HG03025 (cell line): ENCODE results near the gene GRB2.
"Not testable (repeated sequence)": the region's sequence is repeated elsewhere in the genome, so short reads cannot be mapped to it uniquely, and the experiment has no call there.

ENCODE experiments used
- ATAC-seq: cut with Tn5 transposase; IDR thresholded peaks from one replicate; pipeline ENCODE4 v1.9.1; 2021; ENCODE audit warnings: mild to moderate bottlenecking, moderate library complexity; ENCODE audit not compliant: unreplicated experiment, low FRiP score

The GRB2 gene

DNA sequence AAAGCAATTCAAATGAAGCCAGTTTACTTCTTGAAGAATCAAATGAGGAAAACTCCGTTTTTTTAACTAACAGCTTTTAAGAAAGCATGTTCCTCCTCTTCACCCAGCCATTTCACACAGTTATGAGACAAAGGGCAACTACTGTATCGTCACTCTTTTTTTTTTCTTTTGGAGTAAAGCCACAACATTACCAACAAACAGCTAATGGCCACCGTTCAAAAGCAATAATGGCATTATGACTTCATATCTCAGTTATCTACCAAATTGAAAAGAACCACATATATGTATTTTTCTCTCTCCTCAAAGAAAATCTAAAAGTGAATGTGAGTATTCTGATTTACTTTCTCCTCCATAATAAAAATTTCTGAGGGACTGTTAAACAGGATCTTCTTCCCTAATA, 14.5 kb downstream of the GRB2 start:
- ATAC-seq, result no peak

DNA sequence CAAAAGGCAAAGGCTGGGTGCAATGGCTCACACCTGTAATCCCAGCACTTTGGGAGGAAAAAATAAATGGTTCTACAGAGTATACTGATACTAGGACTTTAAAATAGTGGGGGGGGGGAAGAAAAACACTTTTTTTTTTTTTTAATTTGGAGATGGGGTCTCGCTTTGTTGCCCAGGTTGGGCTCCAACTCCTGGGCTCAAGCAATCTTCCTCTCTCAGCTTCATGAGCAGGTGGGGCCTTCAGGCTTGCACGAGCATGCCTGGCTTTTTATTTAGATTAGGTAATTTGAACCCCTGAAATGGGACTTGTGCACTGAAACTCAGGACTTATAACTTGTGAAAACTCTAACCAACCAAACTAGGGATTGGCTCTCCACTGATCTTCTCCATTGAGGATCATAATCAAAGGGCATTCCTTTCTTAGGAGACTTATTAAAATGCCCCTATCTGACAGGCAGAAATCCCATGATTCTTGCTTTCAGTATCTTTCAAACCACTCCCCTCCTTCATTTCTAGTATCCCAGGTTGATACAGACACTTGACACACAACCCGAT, 16.9 kb downstream of the GRB2 start:
- no peak for ATAC-seq

DNA sequence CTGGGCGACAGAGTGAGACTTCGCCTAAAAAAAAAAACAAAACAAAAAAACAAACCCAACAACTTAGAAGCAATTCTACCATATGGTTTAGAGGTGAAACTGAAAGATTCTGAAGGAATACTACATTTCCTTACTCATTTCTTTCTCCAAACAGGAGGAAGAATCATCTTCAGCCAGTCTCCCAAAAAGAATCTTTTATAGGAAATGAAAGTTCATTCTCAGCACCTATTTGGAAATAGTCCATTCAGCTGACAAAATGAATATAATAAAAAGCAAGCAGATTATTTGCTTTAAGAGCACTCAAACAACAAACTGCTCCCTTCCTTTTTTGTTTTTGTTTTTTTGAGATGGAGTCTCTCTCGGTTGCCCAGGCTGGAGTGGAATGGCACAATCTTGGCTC, 17.7 kb downstream of the GRB2 start:
- no peak for ATAC-seq

DNA sequence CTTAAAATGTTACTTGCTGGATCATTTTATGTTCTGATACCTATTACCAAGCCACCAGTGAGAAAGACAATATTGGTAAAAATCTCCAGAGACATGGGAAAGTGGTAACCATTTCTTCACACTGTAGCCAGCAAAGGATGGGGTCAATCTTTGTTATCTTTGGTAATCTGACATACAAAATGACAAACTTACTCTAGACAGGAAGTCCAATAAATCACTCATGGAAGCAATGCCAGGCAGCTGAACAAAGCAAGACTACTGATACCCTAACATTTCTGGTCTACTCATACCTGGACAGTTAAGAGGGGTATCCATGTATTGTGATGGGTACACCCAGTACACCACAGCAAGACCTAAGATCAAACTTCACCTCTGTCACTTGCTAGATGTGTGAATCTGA, 19.0 kb downstream of the GRB2 start:
- no peak for ATAC-seq

DNA sequence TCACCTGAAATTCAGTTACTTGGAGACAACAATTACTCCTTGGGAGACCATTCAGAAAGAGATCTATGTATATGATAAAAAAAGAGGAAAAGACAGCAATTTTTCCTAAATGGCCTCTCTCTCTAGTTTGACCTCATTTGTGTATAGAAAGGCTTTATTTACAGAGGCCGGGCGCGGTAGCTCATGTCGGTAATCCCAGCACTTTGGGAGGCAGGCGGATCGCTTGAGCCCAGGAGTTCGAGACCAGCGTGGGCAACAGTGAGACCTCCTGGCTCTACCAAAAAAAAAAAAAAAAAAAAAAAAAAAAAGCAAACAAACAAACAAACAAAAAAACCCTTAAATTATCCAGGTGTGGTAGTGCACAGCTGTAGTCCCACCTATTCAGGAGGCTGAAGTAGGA, 20.7 kb downstream of the GRB2 start:
- ATAC-seq, result no peak

DNA sequence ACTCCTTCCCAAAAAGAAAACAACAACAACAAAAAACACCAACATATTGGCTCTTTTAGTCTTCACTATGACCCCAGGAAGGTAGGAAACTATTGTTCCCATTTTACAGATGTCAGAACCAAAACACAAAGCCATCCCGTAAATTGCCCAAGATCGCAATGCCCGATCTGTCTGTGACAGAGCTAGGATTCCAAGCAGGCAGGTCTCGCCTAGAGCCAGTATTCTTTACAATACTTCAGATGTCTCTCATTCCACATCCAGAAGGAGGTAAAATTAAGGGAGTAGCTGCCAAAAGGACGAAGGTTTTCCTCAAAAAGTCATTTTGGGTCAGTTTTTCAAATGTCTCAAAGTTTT, 21.7 kb downstream of the GRB2 start:
- ATAC-seq, result no peak

DNA sequence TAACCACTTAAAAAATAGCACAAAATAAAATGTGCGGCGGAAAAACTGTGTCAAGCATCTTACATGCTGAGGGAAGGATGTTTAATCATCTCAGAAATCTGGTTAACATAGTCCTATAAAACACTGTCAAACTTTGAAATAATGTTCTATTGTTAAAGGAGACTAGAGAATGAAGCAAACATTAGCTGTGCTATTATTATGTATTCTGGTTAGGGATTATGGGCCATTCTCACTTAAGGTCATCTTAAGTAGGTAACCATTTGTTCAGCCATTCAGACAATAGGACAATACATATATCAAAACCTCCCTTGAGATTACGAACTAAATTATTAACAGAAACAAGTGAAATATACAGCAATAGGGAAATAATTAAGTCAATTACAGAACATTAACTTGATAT, 24.7 kb downstream of the GRB2 start:
- ATAC-seq, result no peak

DNA sequence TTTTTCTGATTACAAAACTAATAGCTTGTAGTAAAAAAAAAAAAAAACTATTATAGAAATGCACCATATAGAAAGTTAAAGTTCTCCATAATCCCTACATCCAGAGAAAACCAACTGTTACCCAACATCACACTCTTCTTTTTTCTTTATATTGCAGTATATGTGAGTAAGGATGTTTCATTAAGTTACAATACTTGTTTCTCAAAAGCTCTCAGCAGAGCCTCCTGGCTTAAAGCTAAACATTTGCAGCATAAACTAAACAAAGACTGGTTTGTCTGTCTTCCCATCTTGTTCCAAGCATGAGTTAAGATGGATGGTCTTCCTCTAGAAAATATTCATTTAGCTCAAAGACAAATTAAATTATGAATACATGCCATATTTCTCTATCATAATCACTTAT, 25.2 kb downstream of the GRB2 start:
- ATAC-seq, result no peak

DNA sequence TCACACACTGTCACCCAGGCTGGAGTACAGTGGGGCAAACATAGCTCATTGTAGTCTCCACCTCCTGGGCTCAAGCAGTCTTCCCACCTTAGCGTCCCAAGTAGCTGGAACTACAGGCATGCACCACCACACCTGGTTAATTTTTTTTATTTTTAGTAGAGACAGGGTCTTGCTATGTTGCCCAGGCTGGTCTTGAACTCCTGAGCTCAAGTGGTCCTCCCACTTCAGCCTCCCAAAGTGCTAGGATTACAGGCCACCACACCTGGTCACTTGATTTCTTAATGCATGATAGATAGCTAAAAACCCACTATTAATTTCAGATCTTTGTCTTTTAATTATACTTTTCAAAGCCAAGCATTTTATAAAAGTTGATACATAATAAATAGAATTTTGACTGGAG, 26.1 kb downstream of the GRB2 start:
- not testable (repeated sequence) for ATAC-seq

DNA sequence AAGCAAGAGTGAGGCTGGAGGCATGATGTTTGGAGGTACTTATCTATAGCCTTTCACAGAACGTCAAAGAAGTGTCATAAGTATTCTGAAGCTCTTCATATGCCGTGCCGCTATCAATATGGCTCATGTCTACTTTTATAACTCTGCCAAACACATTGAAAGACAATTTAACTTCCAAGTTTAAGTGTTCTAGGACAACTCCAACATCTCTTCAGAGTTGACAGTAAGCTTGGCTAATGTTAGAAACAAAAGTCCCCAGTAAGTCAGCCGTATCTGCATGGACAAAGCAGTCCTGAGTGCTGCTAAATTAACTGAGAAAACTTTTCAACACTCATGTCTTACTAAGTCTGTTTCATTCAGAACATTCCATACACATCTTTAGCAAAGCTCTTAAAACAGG, 32.2 kb downstream of the GRB2 start:
- ATAC-seq, result no peak

DNA sequence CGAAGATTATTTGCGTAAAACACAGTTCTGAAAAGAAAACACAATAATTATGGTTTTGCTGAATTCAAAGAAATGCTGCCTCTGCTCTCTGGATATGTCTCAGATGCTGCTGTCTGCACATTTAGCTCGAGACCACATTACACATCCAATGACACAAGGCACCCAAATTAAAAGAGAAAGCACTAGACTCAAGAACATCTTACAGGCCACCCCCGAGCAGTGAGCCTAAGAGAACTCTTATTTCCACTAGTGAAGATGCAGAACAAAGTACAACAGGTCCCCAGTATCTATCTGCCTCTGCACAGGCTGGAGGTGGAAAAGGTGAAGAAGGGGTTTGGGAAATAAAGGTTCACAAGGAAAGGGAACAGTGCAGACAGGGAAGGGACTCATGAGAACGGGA, 33.5 kb downstream of the GRB2 start:
- ATAC-seq, result no peak

DNA sequence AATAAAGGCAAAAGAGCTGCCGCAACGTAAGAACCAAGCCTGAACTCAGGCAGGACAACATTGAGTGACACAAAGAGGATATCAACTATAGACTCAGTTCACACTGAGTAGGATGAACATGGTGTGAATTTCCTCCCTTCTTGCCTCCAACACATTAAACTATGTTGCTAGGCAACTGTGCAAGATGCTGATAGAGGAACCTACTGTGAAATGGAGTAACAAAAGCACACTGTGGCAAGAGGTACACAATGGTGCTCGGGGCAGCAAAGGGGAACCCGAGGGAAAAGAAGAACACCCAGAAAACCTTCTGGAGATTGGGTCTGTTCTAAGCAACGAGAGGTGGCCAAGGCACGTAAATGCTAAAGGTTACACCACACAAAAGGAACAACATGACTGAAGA, 34.1 kb downstream of the GRB2 start:
- no peak for ATAC-seq

DNA sequence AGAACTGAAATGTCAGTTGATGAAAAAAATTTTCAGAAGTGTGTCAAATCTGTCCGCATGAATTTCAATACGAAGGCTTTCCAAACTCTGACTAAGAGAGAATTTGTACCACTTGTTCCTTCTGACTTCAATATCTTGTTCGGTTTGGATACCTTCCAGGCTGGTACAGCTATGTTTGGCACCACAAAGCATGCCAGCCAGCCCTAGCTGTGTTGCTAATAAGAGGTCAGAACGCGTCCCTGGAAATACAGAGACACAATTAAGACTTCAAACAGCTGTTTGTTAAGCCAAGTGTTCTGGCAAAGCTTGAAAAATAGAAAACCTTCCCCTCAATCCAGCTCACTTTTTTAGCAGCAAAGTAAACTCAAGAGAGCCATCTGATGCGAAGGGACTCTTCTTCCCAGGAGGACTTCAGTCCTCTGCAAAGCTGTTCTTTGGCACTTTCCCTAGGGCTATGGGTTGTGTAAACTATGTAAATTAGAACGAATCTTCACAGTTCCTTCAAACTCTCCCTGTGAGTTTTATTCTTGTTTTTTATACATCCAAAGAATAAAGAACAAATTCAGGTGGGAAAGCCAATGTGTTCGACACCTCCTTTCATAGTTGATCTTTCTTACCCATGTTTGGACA, 35.1 kb downstream of the GRB2 start:
- no peak for ATAC-seq

DNA sequence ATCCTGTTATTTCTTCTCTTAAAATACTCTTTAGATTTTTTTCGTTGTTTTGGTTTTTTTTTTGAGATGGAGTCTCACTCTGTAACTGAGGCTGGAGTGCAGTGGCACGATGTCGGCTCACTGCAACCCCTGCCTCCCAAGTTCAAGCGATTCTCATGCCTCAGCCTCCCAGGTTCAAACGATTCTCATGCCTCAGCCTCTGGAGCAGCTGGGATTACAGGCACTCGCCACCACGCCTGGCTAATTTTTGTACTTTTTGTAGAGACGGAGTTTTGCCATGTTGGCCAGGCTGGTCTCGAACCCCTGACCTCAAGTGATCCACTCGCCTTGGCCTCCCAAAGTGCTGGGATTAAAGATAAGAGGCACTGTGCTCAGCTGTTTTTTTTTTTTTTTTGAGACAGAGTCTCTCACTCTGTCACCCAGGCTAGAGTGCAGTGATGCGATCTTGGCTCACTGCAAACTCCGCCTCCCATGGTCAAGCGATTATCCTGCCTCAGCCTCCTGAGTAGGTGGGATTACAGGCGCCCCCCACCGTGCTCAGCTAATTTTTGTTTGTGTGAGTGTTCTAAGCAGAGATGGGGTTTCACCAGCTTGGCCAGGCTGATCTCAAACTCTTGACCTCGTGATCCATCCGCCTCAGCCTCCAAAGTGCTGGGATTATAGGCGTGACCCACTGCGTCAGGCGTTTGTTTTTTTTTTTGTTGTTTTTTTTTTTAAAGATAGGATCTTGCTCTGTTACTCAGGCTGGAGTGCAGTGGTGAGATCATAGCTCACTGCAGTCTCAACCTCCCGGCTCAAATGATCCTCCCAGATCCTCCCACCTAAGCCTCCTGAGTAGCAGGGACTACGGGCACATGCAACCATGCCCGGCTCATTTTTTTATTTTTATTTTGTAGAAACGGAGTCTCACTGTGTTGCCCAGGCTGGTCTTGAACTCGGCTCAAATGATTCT, 37.4 kb downstream of the GRB2 start:
- ATAC-seq, result not testable (repeated sequence)

DNA sequence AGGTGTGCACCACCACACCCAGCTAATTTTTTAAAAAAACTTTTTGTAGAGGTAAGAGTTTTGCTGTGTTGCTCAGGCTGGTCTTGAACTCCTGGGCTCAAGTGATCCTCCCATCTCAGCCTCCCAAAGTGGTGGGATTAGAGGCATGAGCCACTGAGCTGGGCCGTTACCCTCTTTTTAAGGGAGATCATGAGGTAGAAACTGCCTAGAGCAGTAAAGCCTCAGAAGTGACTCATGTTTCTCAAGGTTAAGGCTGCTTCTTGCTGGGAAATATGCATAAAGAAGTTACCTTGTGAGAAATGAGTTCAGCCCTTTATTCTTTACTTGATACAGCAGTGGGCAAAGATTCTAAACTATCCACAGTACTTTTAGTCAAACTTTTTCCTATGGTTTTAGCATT, 38.2 kb downstream of the GRB2 start:
- ATAC-seq, result no peak

DNA sequence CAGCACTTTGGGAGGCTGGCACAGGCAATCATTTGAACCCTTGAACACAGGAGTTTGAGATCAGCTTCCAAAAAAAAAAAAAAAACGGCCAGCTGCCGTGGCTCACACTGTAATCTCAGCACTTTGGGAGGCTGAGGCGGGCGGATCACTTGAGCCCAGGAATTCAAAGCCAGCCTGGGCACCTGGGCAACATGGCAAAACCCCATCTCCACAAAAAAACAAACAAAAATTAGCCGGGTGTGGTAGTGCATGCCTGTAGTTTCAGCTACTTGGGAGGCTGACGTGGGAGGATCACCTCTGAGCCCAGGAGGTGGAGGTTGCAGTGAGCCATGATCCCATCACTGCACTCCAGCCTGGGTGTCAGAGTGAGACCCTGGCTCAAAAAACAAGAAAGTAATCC, 39.0 kb downstream of the GRB2 start:
- no peak for ATAC-seq

DNA sequence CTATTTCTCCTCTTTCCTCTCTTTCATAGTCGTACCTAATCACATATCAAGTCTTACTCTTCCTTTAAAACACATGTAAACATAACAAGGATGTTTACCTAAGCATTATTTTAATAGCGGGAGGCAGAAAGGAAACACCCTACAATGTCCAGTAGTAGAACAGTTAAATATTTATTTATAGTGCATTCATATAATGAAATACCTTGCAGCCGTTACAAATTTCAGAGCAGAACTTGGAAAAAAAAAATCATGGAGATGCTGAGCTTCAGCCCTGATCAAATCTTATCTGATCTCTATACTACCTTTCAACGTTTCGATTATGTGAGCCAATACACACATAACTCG, 39.6 kb downstream of the GRB2 start:
- ATAC-seq, result no peak

DNA sequence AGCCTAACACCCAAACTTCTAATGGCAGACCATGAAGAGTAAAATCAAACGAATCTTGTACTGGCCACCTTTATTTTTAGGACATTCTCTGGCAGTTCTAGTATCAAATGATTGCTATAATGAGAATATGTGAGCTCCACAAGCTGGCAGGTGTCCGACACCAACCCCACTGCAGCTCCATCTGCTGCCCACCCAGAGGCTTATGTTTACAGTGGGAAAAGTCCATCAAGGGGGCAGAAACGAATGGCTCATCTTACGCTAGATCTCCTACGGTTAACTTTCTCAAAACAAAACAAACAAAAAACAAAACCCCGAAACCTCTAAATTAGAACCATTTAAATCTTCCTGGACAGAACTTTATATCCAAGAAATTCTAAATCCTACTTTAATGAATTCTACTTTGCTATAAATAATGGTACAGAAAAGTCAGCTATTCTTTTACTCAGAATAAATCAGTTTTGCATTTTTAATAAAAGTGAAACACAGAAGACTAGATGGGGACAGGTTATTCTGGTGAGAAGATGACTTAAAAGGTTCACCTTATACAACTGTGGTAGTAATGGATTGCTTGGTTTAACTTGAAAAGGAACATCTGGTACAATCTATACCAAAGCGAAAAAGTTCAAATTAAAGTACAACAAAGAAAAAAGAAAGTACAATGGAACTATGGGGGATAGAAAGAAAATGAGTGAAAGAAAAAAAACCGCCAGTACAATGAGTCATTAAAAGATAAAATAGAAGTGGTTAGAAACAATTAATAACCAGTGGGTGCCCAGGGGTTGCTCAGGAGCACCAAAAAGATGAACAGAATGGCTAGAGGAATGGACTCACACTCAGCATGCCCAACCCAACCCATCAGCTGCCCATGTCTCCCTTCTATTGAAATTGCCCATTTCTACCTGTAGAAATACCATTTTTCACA, 40.2 kb downstream of the GRB2 start:
- ATAC-seq, result no peak

DNA sequence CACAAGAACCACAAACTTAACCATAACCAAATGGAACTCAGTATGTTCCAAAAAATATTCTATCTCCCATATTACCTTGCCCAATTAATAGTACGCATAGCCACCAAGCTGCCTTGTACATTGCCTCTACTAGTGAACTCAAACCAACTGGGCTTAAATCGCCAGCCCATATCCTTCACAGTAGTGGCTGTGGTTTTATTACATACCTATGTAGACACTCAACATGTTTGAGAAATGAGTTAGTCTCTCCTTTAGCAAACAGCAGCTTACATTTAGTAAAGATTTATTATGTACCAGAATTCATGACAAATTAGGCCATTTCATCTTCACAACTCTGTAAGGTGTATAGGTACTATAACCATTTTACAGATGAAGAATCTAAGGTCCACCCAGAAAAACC, 41.4 kb downstream of the GRB2 start:
- no peak for ATAC-seq

DNA sequence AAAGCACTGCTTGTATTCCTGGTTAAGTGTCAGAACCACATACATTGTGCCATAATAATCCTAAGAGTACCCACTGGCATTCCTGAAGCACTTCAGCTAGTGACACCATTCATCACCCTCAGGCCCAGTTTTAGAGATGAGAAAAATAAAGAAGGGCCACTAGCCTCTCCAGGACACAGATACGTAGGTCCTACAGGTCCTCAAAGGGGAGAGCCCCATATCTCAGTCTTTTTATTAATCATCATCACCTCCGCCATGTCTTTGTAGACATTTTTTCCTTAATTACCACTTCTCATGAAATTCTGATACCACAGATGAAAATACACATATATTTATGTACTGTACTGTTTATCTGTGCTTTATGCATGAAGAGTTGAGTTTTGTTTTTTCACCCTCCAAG, 43.5 kb downstream of the GRB2 start:
- no peak for ATAC-seq

DNA sequence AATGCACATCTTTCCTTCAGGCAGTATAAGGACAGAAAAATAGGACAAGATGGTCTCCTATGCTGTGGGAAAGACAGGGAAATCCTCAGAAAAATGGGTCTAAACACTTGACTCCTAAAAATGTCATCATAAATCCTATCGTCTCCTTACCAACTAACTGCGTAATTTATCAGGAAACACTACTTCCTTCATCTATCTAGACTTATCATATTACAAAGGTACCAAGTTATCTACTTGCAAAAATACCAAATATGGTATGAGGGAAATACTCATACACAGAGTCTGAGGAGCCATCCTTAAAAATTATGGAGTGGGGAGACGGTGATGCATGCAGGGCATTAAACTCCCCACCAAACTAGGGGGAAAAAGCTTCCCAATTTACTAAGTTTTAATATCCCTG, 44.1 kb downstream of the GRB2 start:
- ATAC-seq, result no peak
